ENCODE measurements around the gene SLC17A3.

DNA sequence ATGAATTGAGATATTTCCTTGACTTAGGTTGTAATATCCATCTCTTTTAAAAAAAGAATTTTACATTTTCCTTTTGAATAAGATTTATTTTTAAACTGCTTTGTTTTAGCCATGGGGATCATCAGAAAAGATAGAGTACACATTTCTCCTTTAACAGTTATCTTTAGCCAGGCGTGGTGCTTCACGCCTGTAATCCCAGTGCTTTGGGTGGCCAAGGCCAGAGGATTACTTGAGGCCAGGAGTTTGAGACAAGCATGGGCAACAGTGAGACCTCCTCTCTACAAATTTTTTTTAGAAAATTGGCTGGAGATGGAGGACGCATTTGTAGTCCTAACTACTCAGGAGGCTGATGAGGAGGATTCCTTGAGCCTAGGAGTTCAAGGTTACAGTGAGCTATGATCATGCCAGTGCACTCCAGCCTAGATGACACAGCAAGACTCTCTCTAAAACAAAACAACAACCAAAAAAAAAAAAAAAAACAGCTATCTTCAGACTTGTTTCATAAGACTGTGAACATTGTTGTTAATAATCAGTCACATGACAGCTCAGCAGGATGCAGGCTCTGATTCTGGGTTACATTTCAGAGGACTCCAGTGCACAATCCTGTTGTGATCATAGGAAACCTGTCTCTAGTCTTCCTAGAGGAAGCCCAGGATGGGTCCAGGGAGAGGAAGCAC, 2.0 kb upstream of the SLC17A3 start:
- TF ChIP-seq, protein P1, sequence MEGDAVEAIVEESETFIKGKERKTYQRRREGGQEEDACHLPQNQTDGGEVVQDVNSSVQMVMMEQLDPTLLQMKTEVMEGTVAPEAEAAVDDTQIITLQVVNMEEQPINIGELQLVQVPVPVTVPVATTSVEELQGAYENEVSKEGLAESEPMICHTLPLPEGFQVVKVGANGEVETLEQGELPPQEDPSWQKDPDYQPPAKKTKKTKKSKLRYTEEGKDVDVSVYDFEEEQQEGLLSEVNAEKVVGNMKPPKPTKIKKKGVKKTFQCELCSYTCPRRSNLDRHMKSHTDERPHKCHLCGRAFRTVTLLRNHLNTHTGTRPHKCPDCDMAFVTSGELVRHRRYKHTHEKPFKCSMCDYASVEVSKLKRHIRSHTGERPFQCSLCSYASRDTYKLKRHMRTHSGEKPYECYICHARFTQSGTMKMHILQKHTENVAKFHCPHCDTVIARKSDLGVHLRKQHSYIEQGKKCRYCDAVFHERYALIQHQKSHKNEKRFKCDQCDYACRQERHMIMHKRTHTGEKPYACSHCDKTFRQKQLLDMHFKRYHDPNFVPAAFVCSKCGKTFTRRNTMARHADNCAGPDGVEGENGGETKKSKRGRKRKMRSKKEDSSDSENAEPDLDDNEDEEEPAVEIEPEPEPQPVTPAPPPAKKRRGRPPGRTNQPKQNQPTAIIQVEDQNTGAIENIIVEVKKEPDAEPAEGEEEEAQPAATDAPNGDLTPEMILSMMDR (IDR thresholded peaks at IDR 0.05 in 4 of 5, conservative IDR thresholded peaks at IDR 0.05 in 1 of 5): no peak
- no peak for TF ChIP-seq POLR2A (IDR thresholded peaks at IDR 0.05)

Measured in gastrocnemius medialis (tissue), 4 donors.